HepG2 (cell line): Measurements from ENCODE around the gene GRAMD4. TPM values are rescaled to one million over a fixed set of nuclear protein-coding genes. Genes with fewer than 3 reads are reported as not detected.
A peak's percentile ranks its signal among the peaks of the same experiment; 100 is the strongest.

ENCODE experiments used
- GPN1 ChIP-seq: sonication (generic); formaldehyde crosslinking; IDR thresholded peaks from 2 replicates; pipeline ENCODE4 v1.5.1; 2020; ENCODE audit warnings: missing genetic modification reagents, borderline replicate concordance
- JUND ChIP-seq: sonication (generic); formaldehyde crosslinking; IDR thresholded peaks from 2 replicates; pipeline ENCODE4 v1.8.0; 2022; ENCODE audit warnings: mild to moderate bottlenecking, missing genetic modification reagents
- KAT8 ChIP-seq: IDR thresholded peaks from 2 replicates; pipeline ENCODE4 v1.6.1; 2016; ENCODE audit warnings: missing genetic modification reagents, missing compliant biosample characterization
- KLF11 ChIP-seq: IDR thresholded peaks from 2 replicates; pipeline ENCODE4 v1.6.1; 2016; ENCODE audit warnings: missing compliant biosample characterization
- KLF9 ChIP-seq: IDR thresholded peaks from 2 replicates; pipeline ENCODE4 v1.6.1; 2016; ENCODE audit warnings: low read depth
- MEF2D ChIP-seq: sonication (generic); formaldehyde crosslinking; IDR thresholded peaks from 2 replicates; pipeline ENCODE4 v1.5.1; 2020; ENCODE audit warnings: mild to moderate bottlenecking, missing genetic modification reagents
- RBFOX2 ChIP-seq: fragments of 200-400 bp; formaldehyde crosslinking; IDR thresholded peaks from 2 replicates; pipeline ENCODE4 v1.6.1; 2017; ENCODE audit warnings: low read depth, mild to moderate bottlenecking, low read length
- SP4 ChIP-seq: sonication (generic); formaldehyde crosslinking; IDR thresholded peaks from 2 replicates; pipeline ENCODE4 v1.8.1; 2023; ENCODE audit warnings: mild to moderate bottlenecking, missing genetic modification reagents
- TFAP4 ChIP-seq: sonication (generic); IDR thresholded peaks from 2 replicates; pipeline ENCODE4 v1.6.1; 2016; ENCODE audit warnings: low read depth, borderline replicate concordance
- ZBTB40 ChIP-seq, 2 experiments: fragments of 450-650 bp in 1 of 2; sonication (generic) in 1 of 2; formaldehyde crosslinking in 1 of 2; IDR thresholded peaks; 2 replicates each; pipeline versions ENCODE4 v1.6.1 to v1.8.0; 2016 to 2022; ENCODE audit warnings: antibody characterized with exemption in 1 of 2, mild to moderate bottlenecking in 1 of 2, missing genetic modification reagents in 1 of 2
- ZFP1 ChIP-seq: IDR thresholded peaks from 2 replicates; pipeline ENCODE4 v1.6.1; 2016
- ZNF235 ChIP-seq: sonication (generic); formaldehyde crosslinking; IDR thresholded peaks from 2 replicates; pipeline ENCODE4 v1.8.1; 2023; ENCODE audit warnings: mild to moderate bottlenecking, missing genetic modification reagents, borderline replicate concordance
- ZNF431 ChIP-seq: sonication (generic); formaldehyde crosslinking; IDR thresholded peaks from 2 replicates; pipeline ENCODE4 v1.9.0; 2022; ENCODE audit warnings: missing genetic modification reagents, low read depth, mild to moderate bottlenecking, borderline replicate concordance
- ZNF501 ChIP-seq: sonication (generic); formaldehyde crosslinking; IDR thresholded peaks from 2 replicates; pipeline ENCODE4 v1.5.1; 2020; ENCODE audit warnings: mild to moderate bottlenecking, moderate library complexity, missing genetic modification reagents
- ZNF550 ChIP-seq: sonication (generic); formaldehyde crosslinking; IDR thresholded peaks from 2 replicates; pipeline ENCODE4 v1.4.0; 2020; ENCODE audit warnings: mild to moderate bottlenecking, missing genetic modification reagents, borderline replicate concordance
- ZNF766 ChIP-seq: sonication (generic); formaldehyde crosslinking; IDR thresholded peaks from 2 replicates; pipeline ENCODE4 v1.5.0; 2020; ENCODE audit warnings: missing genetic modification reagents, borderline replicate concordance
- ZNF770 ChIP-seq: sonication (generic); formaldehyde crosslinking; IDR thresholded peaks from 2 replicates; pipeline ENCODE4 v1.5.0; 2020; ENCODE audit warnings: mild to moderate bottlenecking, missing genetic modification reagents
- polyA plus RNA-seq, 8 experiments: library from polyadenylated mRNA; depleted of rRNA in 3 of 8; stranded (reverse) in 7 of 8; unstranded in 1 of 8; fragments of >200 nt; fragmentation: Illumina TruSeq in 4 of 8; extraction: Trizol in 4 of 8; gene quantifications; 2 replicates each; pipeline versions ENCODE4 v1.2.1 to v1.2.3, GENCODE V29; 2011 to 2016; ENCODE audit warnings: low read depth in 4 of 8, missing spikeins in 1 of 8, mixed read lengths in 1 of 8; ENCODE audit not compliant: insufficient read depth in 1 of 8
- total RNA-seq, 5 experiments: library from RNA; depleted of rRNA; stranded (reverse); fragments of >200 nt; fragmentation: Illumina TruSeq; extraction: Trizol; gene quantifications; 2 replicates each; pipeline ENCODE4 v1.2.3, GENCODE V29; 2016; ENCODE audit warnings: low read depth in 1 of 5

GRAMD4 gene
- total and polyA plus RNA-seq, 2 of the 13 experiments (the other 11 are each of a cell fraction or from before 2014, with no cell fraction given) = 15.2 to 15.7 TPM

GRCh38 chr22:46652081-46652846 lies 32.1 kb downstream of the GRAMD4 start (continued):
- TF ChIP-seq ZBTB40 (IDR thresholded peaks at IDR 0.05) (no peak), ZBTB40 (CRISPR knock-in tag; IDR thresholded peaks at IDR 0.05) (0 out of 2 replicates have a peak, but pooled peaks have one; percentile 16), GPN1 (CRISPR knock-in tag) (no peak), MEF2D (CRISPR knock-in tag) (peak; percentile 38; the same call in 1 of the 2 replicates), ZNF501 (CRISPR knock-in tag) (peak; percentile 30; the same call in 1 of the 2 replicates), ZNF431 (CRISPR knock-in tag) (0 out of 2 replicates have a peak, but pooled peaks have one; percentile 63), JUND (CRISPR knock-in tag) (peak; percentile 79), SP4 (CRISPR knock-in tag) (peak; percentile 54; the same call in 1 of the 2 replicates), ZNF550 (no peak), KAT8 (CRISPR knock-in tag) (peak; percentile 27; the same call in 1 of the 2 replicates), RBFOX2 (peak; percentile 51; the same call in 1 of the 2 replicates), KLF11 (CRISPR knock-in tag) (peak; percentile 36; the same call in 1 of the 2 replicates), ZNF235 (0 out of 2 replicates have a peak, but pooled peaks have one; percentile 48), ZFP1 (CRISPR knock-in tag) (0 out of 2 replicates have a peak, but pooled peaks have one; percentile 59), ZNF770 (CRISPR knock-in tag) (peak; percentile 97), KLF9 (CRISPR knock-in tag) (0 out of 2 replicates have a peak, but pooled peaks have one; percentile 58), ZNF766 (no peak), TFAP4 (peak; percentile 32; the same call in 1 of the 2 replicates)
